ENCODE results near the gene ARL15. TPM values are rescaled to one million over a fixed set of nuclear protein-coding genes. Genes with fewer than 3 reads are reported as not detected.
A peak's percentile ranks its signal among the peaks of the same experiment; 100 is the strongest.

Gene ARL15
- total RNA-seq, 4 donors from 2014 or later: 13.0 to 52.7 (median 17.1) TPM

GRCh38 chr5:54222336-54222735, 88.0 kb downstream of the ARL15 start:
- no peaks in the 10 kb centered on the region for H3K27me3 ChIP-seq
- no peaks in the 10 kb centered on the region for H3K9me3 ChIP-seq
- no peak overlapping the region for H3K4me3 ChIP-seq
- TF ChIP-seq POLR2A (IDR thresholded peaks at IDR 0.05): no peak
- no peak for TF ChIP-seq EP300 (IDR thresholded peaks at IDR 0.05)
- no peak for TF ChIP-seq CTCF (IDR thresholded peaks at IDR 0.05)
- H3K27ac ChIP-seq: no peak overlapping the region
- peaks cover 0 to 6% (median 0%) of the 10 kb centered on the region in 4 donors for H3K4me1 ChIP-seq
- 94 to 95% methylated on average over 4 of the region's 4 CpGs for WGBS, 2 donors
- no peak for DNase-seq (ENCODE audit: low spot score in 2 of 2)
- no peaks in the 10 kb centered on the region for H3K36me3 ChIP-seq

- no peaks in the 10 kb centered on the region for H3K36me3 ChIP-seq
- no peaks in the 10 kb centered on the region for H3K9me3 ChIP-seq
- TF ChIP-seq CTCF (IDR thresholded peaks at IDR 0.05): no peak
- no peak for TF ChIP-seq EP300 (IDR thresholded peaks at IDR 0.05)
- no peak for TF ChIP-seq POLR2A (IDR thresholded peaks at IDR 0.05)
- 95 to 96% methylated on average over 1 of the region's 1 CpG for WGBS, 2 donors
- DNase-seq (ENCODE audit: low spot score in 2 of 2): no peak
- no peak overlapping the region for H3K27ac ChIP-seq
- H3K27me3 ChIP-seq: no peaks in the 10 kb centered on the region
- no peak overlapping the region for H3K4me3 ChIP-seq
- peaks cover 0 to 8% (median 0%) of the 10 kb centered on the region in 4 donors for H3K4me1 ChIP-seq
Measured at GRCh38 chr5:54221135-54221534, 89.2 kb downstream of the ARL15 start.

GRCh38 chr5:54220230-54221040, 89.9 kb downstream of the ARL15 start:
- no peak for DNase-seq (ENCODE audit: low spot score in 2 of 2)
- no peak overlapping the region for H3K27ac ChIP-seq
- TF ChIP-seq EP300 (IDR thresholded peaks at IDR 0.05) (no peak), CTCF (IDR thresholded peaks at IDR 0.05) (no peak), POLR2A (IDR thresholded peaks at IDR 0.05) (no peak)
- H3K9me3 ChIP-seq: no peaks in the 10 kb centered on the region
- H3K27me3 ChIP-seq: no peaks in the 10 kb centered on the region
- peaks cover 0 to 8% (median 0%) of the 10 kb centered on the region in 4 donors for H3K4me1 ChIP-seq
- H3K4me3 ChIP-seq: no peak overlapping the region
- no peaks in the 10 kb centered on the region for H3K36me3 ChIP-seq
- 78 to 85% methylated on average over 12 of the region's 12 CpGs for WGBS, 2 donors

GRCh38 chr5:54217826-54218503, 92.4 kb downstream of the ARL15 start:
- H3K9me3 ChIP-seq: no peaks in the 10 kb centered on the region
- DNase-seq (ENCODE audit: low spot score in 2 of 2): peak in 1 of 2 donors; percentile 79
- H3K36me3 ChIP-seq: no peaks in the 10 kb centered on the region
- TF ChIP-seq EP300 (IDR thresholded peaks at IDR 0.05) (no peak), POLR2A (IDR thresholded peaks at IDR 0.05) (no peak), CTCF (IDR thresholded peaks at IDR 0.05) (peak; percentile 72 to 83 (median 79))
- 50 to 54% methylated on average over 8 of the region's 8 CpGs for WGBS, 2 donors
- peaks cover 0 to 10% (median 0%) of the 10 kb centered on the region in 4 donors for H3K4me1 ChIP-seq
- no peak overlapping the region for H3K27ac ChIP-seq
- no peak overlapping the region for H3K4me3 ChIP-seq
- H3K27me3 ChIP-seq: no peaks in the 10 kb centered on the region

GRCh38 chr5:54215233-54215736, 95.1 kb downstream of the ARL15 start:
- WGBS, 2 donors: 78 to 83% methylated on average over 12 of the region's 12 CpGs
- no peak for DNase-seq (ENCODE audit: low spot score in 2 of 2)

More at GRCh38 chr5:54215233-54215736, 95.1 kb downstream of the ARL15 start:
- Histone ChIP-seq H3K27me3 (no peaks in the 10 kb centered on the region), H3K4me3 (no peak overlapping the region), H3K9me3 (no peaks in the 10 kb centered on the region), H3K36me3 (no peaks in the 10 kb centered on the region), H3K4me1 (peaks cover 0 to 28% (median 2%) of the 10 kb centered on the region in 4 donors), H3K27ac (no peak overlapping the region)
- no peak for TF ChIP-seq EP300 (IDR thresholded peaks at IDR 0.05)
- no peak for TF ChIP-seq POLR2A (IDR thresholded peaks at IDR 0.05)
- TF ChIP-seq CTCF (IDR thresholded peaks at IDR 0.05): no peak
